ENCODE data around the gene SLC25A25. TPM values are rescaled to one million over a fixed set of nuclear protein-coding genes. Genes with fewer than 3 reads are reported as not detected.

Gene SLC25A25
- total and polyA plus RNA-seq, 10 of the 15 experiments (the other 5 are each of a cell fraction or from before 2014, with no cell fraction given): 0.04 to 17.1 (median 12.4) TPM; not detected in 1

DNA sequence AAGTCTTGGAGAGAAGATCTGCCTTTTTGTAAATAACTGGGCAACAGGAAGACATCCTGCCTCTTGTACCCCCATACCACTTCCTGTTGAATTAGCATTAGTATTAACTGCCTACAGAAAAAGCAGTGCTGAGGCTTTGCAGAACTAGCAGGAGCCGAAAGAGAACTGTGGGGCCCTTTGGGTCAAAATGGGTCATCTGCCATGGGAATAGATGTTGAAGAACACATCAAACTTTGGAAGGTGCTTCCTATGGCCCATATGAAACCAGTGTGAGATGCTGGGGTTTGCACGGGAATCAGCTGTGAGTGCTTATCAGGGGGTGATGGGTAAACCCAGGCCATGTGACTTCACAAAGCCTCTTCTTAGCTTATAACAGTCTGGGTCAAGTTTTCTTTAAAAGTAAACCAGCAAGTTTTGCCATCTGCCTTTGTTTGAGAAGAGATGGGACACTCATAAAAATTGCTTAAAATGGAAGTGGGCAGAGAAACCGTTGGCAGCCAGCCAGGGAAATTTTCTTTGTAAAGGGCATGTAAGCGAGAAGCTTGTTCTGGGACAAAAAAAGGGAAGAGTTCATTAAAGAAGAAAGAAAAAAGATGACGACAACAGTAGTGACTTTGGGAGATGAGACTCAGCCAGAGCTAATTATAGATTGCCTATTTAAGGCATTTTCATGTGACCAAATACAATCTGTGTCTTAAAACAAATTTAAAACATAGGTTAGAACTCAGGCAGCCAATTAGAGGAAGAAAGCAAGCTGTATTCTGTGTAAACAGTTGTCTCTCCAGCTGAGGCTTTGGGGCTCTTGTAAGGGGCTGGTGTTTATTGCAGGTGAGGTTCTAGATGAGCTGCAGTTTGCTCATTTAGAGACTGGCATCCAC, 4.4 kb downstream of the SLC25A25 start:
- Histone ChIP-seq H3K79me2 (ENCODE audit: control insufficient read depth, insufficient read depth, low read length) (peaks cover 76% of the 10 kb centered on the region), H3K36me3 (ENCODE audit: control insufficient read depth in 2 of 2, insufficient read depth in 2 of 2, low read length in 1 of 2) (peaks cover 0 to 4% of the 10 kb centered on the region in 2 experiments; a peak in 2 of 4 replicates), H3K4me1 (ENCODE audit: control insufficient read depth, insufficient read depth, low read length) (peaks cover 22% of the 10 kb centered on the region), H3K4me3 (peak overlapping the region; percentile 56), H2AFZ (ENCODE audit: control insufficient read depth, low read depth, low read length) (peak overlapping the region; percentile 26), H3K9ac (ENCODE audit: control insufficient read depth, insufficient read depth, low read length) (peak overlapping the region; percentile 72), H3K27me3 (replicated peaks in 1 of 2; ENCODE audit: control insufficient read depth in 2 of 2, insufficient read depth in 2 of 2, low read length in 1 of 2) (no peaks in the 10 kb centered on the region), H3K4me2 (ENCODE audit: control insufficient read depth, insufficient read depth) (peak overlapping the region; percentile 93), H3K9me3 (replicated peaks; ENCODE audit: control insufficient read depth, insufficient read depth, low read length) (no peaks in the 10 kb centered on the region; the same call in 2 of the 3 replicates), H3K27ac (ENCODE audit: control insufficient read depth, insufficient read depth) (peak overlapping the region; percentile 87), H4K20me1 (ENCODE audit: control insufficient read depth, insufficient read depth) (no peaks in the 10 kb centered on the region)
- FAIRE-seq: peak; percentile 94
- in situ Hi-C loops (cut with MboI) (no loop called here), intact Hi-C loops (cut with micrococcal nuclease; ENCODE audit: unreplicated experiment) (no loop called here)
- DNase-seq (ENCODE audit: low read depth, low spot score): peak; percentile 87
- ChIA-PET CTCF (interaction anchor here (0.6 to 5.3 kb wide), 11 partner anchors 11 to 553 kb away, joined by 3 to 33 read pairs (median 4); partner anchors contain the start of gene EEIG1), POLR2A (interaction anchor here (0.7 to 1.7 kb wide), 21 partner anchors 8 to 652 kb away, joined by 3 to 9 read pairs (median 4); partner anchors contain the start of genes EEIG1, GOLGA2, ST6GALNAC4 and SWI5), SMC1A (ENCODE audit: uncharacterized antibody, unreplicated experiment) (interaction anchor here (0.6 to 5.1 kb wide), 16 partner anchors 8 to 269 kb away, joined by 3 to 21 read pairs (median 6); no protein-coding TSS in a partner anchor), RAD21 (ENCODE audit: unreplicated experiment) (interaction anchor here (0.7 to 3.3 kb wide), 16 partner anchors 10 to 612 kb away, joined by 3 to 11 read pairs (median 4); partner anchors contain the start of gene ST6GALNAC4)
- no TSS peak for BruUV-seq (replicated peaks)
- 0% methylated on average over 5 of the region's 5 CpGs for WGBS (ENCODE audit: insufficient coverage, insufficient replicate concordance, low lambda C conversion rate, missing lambda C conversion rate)
- ATAC-seq: peak; percentile 36
- 0 out of 2 replicates have a peak, but pooled peaks have one; percentile 7 for TF ChIP-seq BACH1 (IDR thresholded peaks at IDR 0.05; ENCODE audit: borderline replicate concordance)
- TF ChIP-seq HDAC2 (IDR thresholded peaks at IDR 0.05): no peak
- TF ChIP-seq, protein P1, sequence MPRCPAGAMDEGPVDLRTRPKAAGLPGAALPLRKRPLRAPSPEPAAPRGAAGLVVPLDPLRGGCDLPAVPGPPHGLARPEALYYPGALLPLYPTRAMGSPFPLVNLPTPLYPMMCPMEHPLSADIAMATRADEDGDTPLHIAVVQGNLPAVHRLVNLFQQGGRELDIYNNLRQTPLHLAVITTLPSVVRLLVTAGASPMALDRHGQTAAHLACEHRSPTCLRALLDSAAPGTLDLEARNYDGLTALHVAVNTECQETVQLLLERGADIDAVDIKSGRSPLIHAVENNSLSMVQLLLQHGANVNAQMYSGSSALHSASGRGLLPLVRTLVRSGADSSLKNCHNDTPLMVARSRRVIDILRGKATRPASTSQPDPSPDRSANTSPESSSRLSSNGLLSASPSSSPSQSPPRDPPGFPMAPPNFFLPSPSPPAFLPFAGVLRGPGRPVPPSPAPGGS (IDR thresholded peaks at IDR 0.05; ENCODE audit: borderline replicate concordance, insufficient read depth, low read depth, low read length, poor library complexity, severe bottlenecking): no peak
- no peak for TF ChIP-seq HDAC6 (IDR thresholded peaks at IDR 0.05; ENCODE audit: unreplicated experiment)
- TF ChIP-seq, protein P2, sequence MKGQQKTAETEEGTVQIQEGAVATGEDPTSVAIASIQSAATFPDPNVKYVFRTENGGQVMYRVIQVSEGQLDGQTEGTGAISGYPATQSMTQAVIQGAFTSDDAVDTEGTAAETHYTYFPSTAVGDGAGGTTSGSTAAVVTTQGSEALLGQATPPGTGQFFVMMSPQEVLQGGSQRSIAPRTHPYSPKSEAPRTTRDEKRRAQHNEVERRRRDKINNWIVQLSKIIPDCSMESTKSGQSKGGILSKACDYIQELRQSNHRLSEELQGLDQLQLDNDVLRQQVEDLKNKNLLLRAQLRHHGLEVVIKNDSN (IDR thresholded peaks at IDR 0.05; ENCODE audit: borderline replicate concordance, extremely low read length, insufficient read depth, low read depth, low read length): peak; percentile 64
- peak; percentile 43 for TF ChIP-seq POLR2AphosphoS5 (IDR thresholded peaks at IDR 0.05; ENCODE audit: low read length)
- peak; percentile 41; the same call in 2 of the 3 replicates for TF ChIP-seq POU2F2 (IDR thresholded peaks at IDR 0.05; ENCODE audit: borderline replicate concordance, low read depth, low read length)
- peak; percentile 88 for TF ChIP-seq MTA2 (IDR thresholded peaks at IDR 0.05; ENCODE audit: low read depth)
- TF ChIP-seq NFYB (IDR thresholded peaks at IDR 0.05; ENCODE audit: insufficient read depth, low read depth, low read length): 0 out of 2 replicates have a peak, but pooled peaks have one; percentile 25
- TF ChIP-seq, protein P3, sequence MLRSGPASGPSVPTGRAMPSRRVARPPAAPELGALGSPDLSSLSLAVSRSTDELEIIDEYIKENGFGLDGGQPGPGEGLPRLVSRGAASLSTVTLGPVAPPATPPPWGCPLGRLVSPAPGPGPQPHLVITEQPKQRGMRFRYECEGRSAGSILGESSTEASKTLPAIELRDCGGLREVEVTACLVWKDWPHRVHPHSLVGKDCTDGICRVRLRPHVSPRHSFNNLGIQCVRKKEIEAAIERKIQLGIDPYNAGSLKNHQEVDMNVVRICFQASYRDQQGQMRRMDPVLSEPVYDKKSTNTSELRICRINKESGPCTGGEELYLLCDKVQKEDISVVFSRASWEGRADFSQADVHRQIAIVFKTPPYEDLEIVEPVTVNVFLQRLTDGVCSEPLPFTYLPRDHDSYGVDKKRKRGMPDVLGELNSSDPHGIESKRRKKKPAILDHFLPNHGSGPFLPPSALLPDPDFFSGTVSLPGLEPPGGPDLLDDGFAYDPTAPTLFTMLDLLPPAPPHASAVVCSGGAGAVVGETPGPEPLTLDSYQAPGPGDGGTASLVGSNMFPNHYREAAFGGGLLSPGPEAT (IDR thresholded peaks at IDR 0.05; ENCODE audit: low read depth): peak; percentile 88; the same call in 1 of the 2 replicates
- peak; percentile 35; the same call in 1 of the 2 replicates for TF ChIP-seq TAF1 (IDR thresholded peaks at IDR 0.05; ENCODE audit: borderline replicate concordance, low read depth, low read length)
- TF ChIP-seq, protein P4, sequence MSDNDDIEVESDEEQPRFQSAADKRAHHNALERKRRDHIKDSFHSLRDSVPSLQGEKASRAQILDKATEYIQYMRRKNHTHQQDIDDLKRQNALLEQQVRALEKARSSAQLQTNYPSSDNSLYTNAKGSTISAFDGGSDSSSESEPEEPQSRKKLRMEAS (IDR thresholded peaks at IDR 0.05; ENCODE audit: low read depth, low read length): 0 out of 2 replicates have a peak, but pooled peaks have one; percentile 63
- TF ChIP-seq NRF1 (conservative IDR thresholded peaks at IDR 0.05; ENCODE audit: low read depth, low read length): no peak
- TF ChIP-seq ASH2L (IDR thresholded peaks at IDR 0.05; ENCODE audit: borderline replicate concordance, low read depth): 0 out of 2 replicates have a peak, but pooled peaks have one; percentile 37

All from GM12878 (cell line).